Mesendoderm (in vitro differentiated cells): Measurements from ENCODE around the gene HYKK.
A peak's percentile ranks its signal among the peaks of the same experiment; 100 is the strongest.

ENCODE experiments used
- DNase-seq: peaks from one replicate; pipeline ENCODE4 v3.0.0; 2013
- H2AK5ac ChIP-seq: 2 replicates; pipeline ENCODE4 v1.6.1; 2013; ENCODE audit warnings: low read length, inconsistent platforms
- H2BK120ac ChIP-seq: 2 replicates; pipeline ENCODE4 v1.6.1; 2013; ENCODE audit warnings: low read depth, mild to moderate bottlenecking, low read length, moderate library complexity, mixed read lengths
- H2BK15ac ChIP-seq: replicated peaks from 2 replicates; pipeline ENCODE4 v1.6.1; 2013; ENCODE audit warnings: low read depth, mild to moderate bottlenecking, moderate library complexity
- H2BK5ac ChIP-seq: 2 replicates; pipeline ENCODE4 v1.6.1; 2013; ENCODE audit warnings: low read length, inconsistent platforms
- H3K18ac ChIP-seq: 2 replicates; pipeline ENCODE4 v1.6.1; 2013; ENCODE audit warnings: mild to moderate bottlenecking, low read length, mixed read lengths
- H3K23ac ChIP-seq: one replicate; pipeline ENCODE4 v1.6.1; 2013; ENCODE audit warnings: low read length
- H3K27ac ChIP-seq: 2 replicates; pipeline ENCODE4 v1.5.1; 2013; ENCODE audit warnings: low read depth, mild to moderate bottlenecking, inconsistent platforms, low read length, moderate library complexity
- H3K27me3 ChIP-seq: 2 replicates; pipeline ENCODE4 v1.6.1; 2013; ENCODE audit warnings: low read length, control low read depth, mild to moderate bottlenecking, inconsistent platforms; ENCODE audit not compliant: insufficient read depth, poor library complexity
- H3K36me3 ChIP-seq: 2 replicates; pipeline ENCODE4 v1.6.1; 2013; ENCODE audit warnings: low read length, inconsistent platforms; ENCODE audit not compliant: control insufficient read depth, insufficient read depth
- H3K4ac ChIP-seq: one replicate; pipeline ENCODE4 v1.6.1; 2013; ENCODE audit warnings: low read depth, mild to moderate bottlenecking, low read length, moderate library complexity
- H3K4me1 ChIP-seq: 2 replicates; pipeline ENCODE4 v1.6.1; 2013; ENCODE audit warnings: low read depth, low read length, inconsistent platforms; ENCODE audit not compliant: control insufficient read depth
- H3K4me2 ChIP-seq: 2 replicates; pipeline ENCODE4 v1.6.1; 2013; ENCODE audit warnings: low read length
- H3K4me3 ChIP-seq: 2 replicates; pipeline ENCODE4 v1.5.1; 2013; ENCODE audit warnings: mild to moderate bottlenecking, low read length
- H3K56ac ChIP-seq: one replicate; pipeline ENCODE4 v1.6.1; 2013; ENCODE audit warnings: low read length
- H3K79me1 ChIP-seq: 2 replicates; pipeline ENCODE4 v1.6.1; 2013; ENCODE audit warnings: low read length, inconsistent platforms
- H3K79me2 ChIP-seq: 2 replicates; pipeline ENCODE4 v1.6.1; 2013; ENCODE audit warnings: mild to moderate bottlenecking, low read length; ENCODE audit not compliant: control insufficient read depth, insufficient read depth
- H3K9ac ChIP-seq: 2 replicates; pipeline ENCODE4 v1.6.1; 2013; ENCODE audit warnings: low read length, inconsistent platforms
- H4K5ac ChIP-seq: one replicate; pipeline ENCODE4 v1.6.1; 2013; ENCODE audit warnings: low read length
- H4K8ac ChIP-seq: one replicate; pipeline ENCODE4 v1.6.1; 2013; ENCODE audit warnings: low read depth, mild to moderate bottlenecking, control low read depth, low read length, moderate library complexity
- WGBS: extraction: QIAGEN DNeasy Blood & Tissue Kit; methylation state at CpG from one replicate; pipeline ENCODE4 v1.1.7; 2013; ENCODE audit warnings: low lambda C conversion rate, missing lambda C conversion rate; ENCODE audit not compliant: insufficient coverage; ENCODE audit errors: extremely low coverage; 5-methylcytosine and 5-hydroxymethylcytosine counted together

Gene HYKK

DNA sequence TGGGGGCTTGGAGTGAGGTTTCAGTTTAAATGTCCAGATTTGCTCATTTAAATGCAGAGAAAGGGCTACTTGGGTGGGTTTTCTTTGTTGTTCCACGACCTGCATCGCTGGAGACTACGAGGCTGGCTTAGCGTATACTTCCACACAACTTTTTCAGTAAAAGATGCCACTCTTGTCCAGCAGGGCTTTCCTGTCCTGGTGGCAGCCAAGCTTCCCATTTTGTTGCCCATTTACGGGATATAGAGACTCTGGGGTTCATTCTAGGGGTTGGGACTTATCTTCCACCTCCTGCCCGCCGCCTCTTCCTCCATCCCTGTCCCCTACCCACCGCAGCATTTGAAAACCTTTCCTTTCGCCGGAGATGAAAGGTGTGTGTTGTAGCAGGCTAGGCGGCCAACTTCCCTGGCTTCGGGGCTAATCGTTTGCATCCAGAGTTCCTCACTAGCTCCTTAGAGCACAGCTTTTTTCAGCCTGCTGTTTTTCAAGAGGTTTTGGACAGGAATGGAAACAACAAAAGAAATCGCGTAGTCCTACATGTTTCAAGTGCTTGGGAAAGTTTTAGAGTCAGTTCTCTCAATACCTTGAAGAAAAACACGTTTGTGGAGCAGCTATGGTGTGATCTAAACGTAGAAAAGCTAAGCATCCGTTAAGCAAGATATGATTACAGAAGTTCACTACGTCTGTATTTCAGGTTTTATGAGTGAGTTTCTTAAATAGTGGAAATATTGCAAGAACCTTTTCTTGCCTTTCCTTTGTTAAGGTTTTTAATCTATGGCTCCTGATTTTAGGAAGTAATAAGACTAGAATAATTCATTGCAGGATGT lies 58.8 kb downstream of the HYKK start:
- Histone ChIP-seq H3K79me1 (no peaks in the 10 kb centered on the region), H3K36me3 (no peaks in the 10 kb centered on the region), H2BK120ac (no peak overlapping the region), H2BK15ac (no peak overlapping the region), H3K4ac (no peak overlapping the region), H2BK5ac (no peak overlapping the region), H3K56ac (peak overlapping the region; percentile 87), H3K9ac (peak overlapping the region; percentile 79), H3K27ac (no peak overlapping the region), H3K23ac (no peak overlapping the region), H3K79me2 (no peaks in the 10 kb centered on the region), H3K27me3 (no peaks in the 10 kb centered on the region), H3K4me1 (no peaks in the 10 kb centered on the region), H4K8ac (no peak overlapping the region), H3K4me2 (peak overlapping the region; percentile 85), H4K5ac (no peak overlapping the region), H2AK5ac (no peak overlapping the region), H3K18ac (peak overlapping the region; percentile 5), H3K4me3 (peak overlapping the region; percentile 77)
- DNase-seq = peak; percentile 65
- WGBS = no CpG with 5 or more reads among the region's 19 CpGs

- Histone ChIP-seq H3K23ac (no peak overlapping the region), H3K36me3 (no peaks in the 10 kb centered on the region), H2BK15ac (no peak overlapping the region), H3K9ac (no peak overlapping the region), H3K4me2 (no peak overlapping the region), H4K8ac (no peak overlapping the region), H2BK120ac (no peak overlapping the region), H3K79me1 (no peaks in the 10 kb centered on the region), H3K4me1 (no peaks in the 10 kb centered on the region), H4K5ac (no peak overlapping the region), H2BK5ac (no peak overlapping the region), H3K79me2 (no peaks in the 10 kb centered on the region), H3K4ac (no peak overlapping the region), H3K27me3 (no peaks in the 10 kb centered on the region), H3K4me3 (no peak overlapping the region), H3K56ac (no peak overlapping the region), H2AK5ac (no peak overlapping the region), H3K18ac (no peak overlapping the region), H3K27ac (no peak overlapping the region)
- DNase-seq = no peak
- WGBS = no CpG with 5 or more reads among the region's 4 CpGs
These were observed 60.2 kb downstream of the HYKK start for GRCh38 chr15:78567531-78567930.

DNA sequence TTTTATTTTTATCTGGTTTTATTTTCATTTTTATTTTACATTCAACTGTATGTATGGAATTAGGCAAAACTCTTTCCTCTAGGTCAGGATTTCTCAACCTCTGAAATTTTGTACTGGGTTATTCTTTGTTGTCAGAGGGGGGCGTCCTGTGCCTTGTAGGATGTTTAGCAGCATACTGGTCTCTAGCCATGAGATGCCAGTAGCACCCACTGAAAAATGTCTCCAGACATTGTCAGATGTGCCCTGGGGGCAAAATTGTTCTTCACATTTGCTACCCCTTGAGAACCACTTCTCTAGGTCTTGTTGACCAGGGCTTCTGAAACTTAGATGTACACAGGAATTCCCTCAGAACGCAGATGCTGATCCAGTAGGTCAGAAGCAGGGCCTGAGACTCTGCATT lies 63.3 kb downstream of the HYKK start:
- Histone ChIP-seq H3K9ac (no peak overlapping the region), H3K4me2 (no peak overlapping the region), H3K27ac (no peak overlapping the region), H4K8ac (no peak overlapping the region), H3K4me3 (no peak overlapping the region), H4K5ac (no peak overlapping the region), H3K36me3 (no peaks in the 10 kb centered on the region), H3K79me1 (no peaks in the 10 kb centered on the region), H3K27me3 (no peaks in the 10 kb centered on the region), H2AK5ac (no peak overlapping the region), H3K56ac (no peak overlapping the region), H3K4me1 (no peaks in the 10 kb centered on the region), H3K23ac (no peak overlapping the region), H3K79me2 (no peaks in the 10 kb centered on the region), H2BK15ac (no peak overlapping the region), H2BK120ac (no peak overlapping the region), H3K18ac (no peak overlapping the region), H2BK5ac (no peak overlapping the region), H3K4ac (no peak overlapping the region)
- WGBS = no CpG with 5 or more reads among the region's 2 CpGs
- peak; percentile 50 for DNase-seq

DNA sequence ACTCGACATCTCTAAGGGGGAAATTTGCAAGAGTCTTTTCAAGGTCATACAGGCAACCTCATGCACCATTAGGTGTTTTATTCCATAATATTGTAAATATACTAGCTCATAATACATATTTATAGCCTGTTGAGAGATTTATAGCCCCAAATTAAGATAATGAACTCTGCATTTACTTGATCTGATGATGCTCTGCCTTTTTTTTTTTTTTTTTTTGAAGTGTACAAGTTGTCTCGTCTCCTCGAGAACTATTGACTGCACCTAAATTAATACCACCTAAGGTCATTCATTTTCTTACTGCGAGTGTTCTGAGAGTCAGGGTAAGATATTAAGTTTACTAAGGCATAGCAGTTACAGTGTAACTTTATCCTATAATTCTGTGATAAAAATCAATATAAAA lies 64.0 kb downstream of the HYKK start:
- H3K4ac ChIP-seq = no peak overlapping the region
- no peak overlapping the region for H2BK120ac ChIP-seq
- no peak overlapping the region for H3K56ac ChIP-seq
- H3K79me1 ChIP-seq = no peaks in the 10 kb centered on the region
- no peak overlapping the region for H2BK5ac ChIP-seq
- no peak overlapping the region for H2AK5ac ChIP-seq
- H3K36me3 ChIP-seq = no peaks in the 10 kb centered on the region
- no peak for DNase-seq
- no peak overlapping the region for H3K18ac ChIP-seq
- H3K9ac ChIP-seq = no peak overlapping the region
- H3K79me2 ChIP-seq = no peaks in the 10 kb centered on the region
- H3K27me3 ChIP-seq = no peaks in the 10 kb centered on the region
- no peak overlapping the region for H3K23ac ChIP-seq
- no CpG with 5 or more reads among the region's 4 CpGs for WGBS
- H4K5ac ChIP-seq = no peak overlapping the region
- no peak overlapping the region for H2BK15ac ChIP-seq
- H3K4me2 ChIP-seq = no peak overlapping the region
- no peak overlapping the region for H3K4me3 ChIP-seq
- H3K27ac ChIP-seq = no peak overlapping the region
- no peaks in the 10 kb centered on the region for H3K4me1 ChIP-seq
- H4K8ac ChIP-seq = no peak overlapping the region

DNA sequence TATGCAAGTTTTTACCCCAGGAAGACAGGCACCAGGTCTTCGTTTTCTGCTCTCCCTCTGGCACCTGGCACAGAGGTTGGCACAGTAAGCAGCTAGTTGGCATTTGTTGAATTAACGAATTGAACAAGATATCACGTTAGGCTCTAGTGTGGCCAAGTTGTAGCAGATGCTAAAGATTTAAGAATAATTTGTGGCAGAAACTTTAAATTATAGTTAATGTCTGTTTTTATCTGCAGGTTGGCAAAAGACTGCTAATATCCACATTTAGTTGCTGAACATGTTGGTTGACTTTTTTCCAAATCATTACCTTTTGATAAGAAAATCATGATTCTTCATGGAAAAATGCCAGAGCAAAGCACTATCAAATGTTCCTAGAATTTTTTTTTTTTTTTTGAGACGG lies 66.0 kb downstream of the HYKK start:
- Histone ChIP-seq H3K27ac (no peak overlapping the region), H3K36me3 (no peaks in the 10 kb centered on the region), H2BK15ac (no peak overlapping the region), H3K56ac (no peak overlapping the region), H3K9ac (no peak overlapping the region), H2BK120ac (no peak overlapping the region), H3K4me2 (no peak overlapping the region), H3K27me3 (no peaks in the 10 kb centered on the region), H3K23ac (no peak overlapping the region), H4K8ac (no peak overlapping the region), H2AK5ac (no peak overlapping the region), H3K4ac (no peak overlapping the region), H3K4me1 (no peaks in the 10 kb centered on the region), H2BK5ac (no peak overlapping the region), H3K4me3 (no peak overlapping the region), H3K18ac (no peak overlapping the region), H4K5ac (no peak overlapping the region), H3K79me1 (no peaks in the 10 kb centered on the region), H3K79me2 (no peaks in the 10 kb centered on the region)
- no peak for DNase-seq
- no CpG with 5 or more reads among the region's 4 CpGs for WGBS

DNA sequence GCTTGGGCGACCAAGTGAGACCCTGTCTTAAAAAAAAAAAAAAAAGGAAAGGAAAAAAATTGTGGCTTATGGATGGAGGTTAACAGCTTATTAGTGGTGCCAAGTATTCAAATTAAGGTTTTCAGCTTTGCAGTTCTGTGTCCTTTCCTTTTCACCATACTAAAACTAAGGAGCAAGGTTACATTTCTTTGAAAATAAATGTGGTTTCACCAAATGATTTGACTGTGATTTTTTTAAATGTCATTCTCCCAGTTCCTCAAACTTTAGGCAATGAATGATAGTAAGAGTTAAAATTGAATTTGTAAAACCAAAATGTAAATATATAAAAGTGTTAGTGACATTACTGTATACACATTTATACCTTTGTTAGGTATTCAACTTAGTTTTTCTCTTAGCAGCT lies 67.6 kb downstream of the HYKK start:
- no peaks in the 10 kb centered on the region for H3K79me1 ChIP-seq
- no peak overlapping the region for H3K4ac ChIP-seq
- H4K8ac ChIP-seq = no peak overlapping the region
- H3K23ac ChIP-seq = no peak overlapping the region
- no peak for DNase-seq
- no peaks in the 10 kb centered on the region for H3K79me2 ChIP-seq
- no peak overlapping the region for H4K5ac ChIP-seq
- no peak overlapping the region for H2BK5ac ChIP-seq
- no peak overlapping the region for H3K18ac ChIP-seq
- H2BK120ac ChIP-seq = no peak overlapping the region
- no peak overlapping the region for H3K4me2 ChIP-seq
- H3K4me1 ChIP-seq = no peaks in the 10 kb centered on the region
- H3K36me3 ChIP-seq = no peaks in the 10 kb centered on the region
- no peak overlapping the region for H3K4me3 ChIP-seq
- H3K27me3 ChIP-seq = no peaks in the 10 kb centered on the region
- no peak overlapping the region for H3K9ac ChIP-seq
- no CpG with 5 or more reads among the region's 1 CpG for WGBS
- no peak overlapping the region for H2AK5ac ChIP-seq
- H3K27ac ChIP-seq = no peak overlapping the region
- H3K56ac ChIP-seq = no peak overlapping the region
- H2BK15ac ChIP-seq = no peak overlapping the region
